Measurements from ENCODE around the gene ZNF655.

ZNF655 gene

DNA sequence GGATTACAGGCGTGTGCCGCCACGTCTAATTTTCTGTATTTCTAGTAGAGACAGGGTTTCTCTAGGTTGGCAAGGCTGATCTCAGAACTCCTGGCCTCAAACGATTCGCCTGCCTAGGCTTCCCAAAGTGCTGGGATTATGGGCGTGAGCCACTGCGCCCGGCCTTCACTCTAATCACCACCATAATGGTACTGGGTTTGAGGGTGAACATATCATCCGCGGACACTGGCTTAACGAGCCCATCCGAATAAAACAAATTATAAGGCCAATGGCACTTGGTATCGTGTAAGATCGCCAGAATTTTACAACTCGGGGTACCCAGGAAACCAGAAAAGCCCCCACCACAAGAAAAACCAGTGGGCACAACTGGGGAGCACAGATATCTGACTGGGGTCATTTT, 7.1 kb upstream of the ZNF655 start:
- DNase-seq (ENCODE audit: low read depth) = peak; percentile 27
- peak overlapping the region; percentile 99 for H3K4me3 ChIP-seq (ENCODE audit: low read depth, low read length)
- TF ChIP-seq, protein P1, sequence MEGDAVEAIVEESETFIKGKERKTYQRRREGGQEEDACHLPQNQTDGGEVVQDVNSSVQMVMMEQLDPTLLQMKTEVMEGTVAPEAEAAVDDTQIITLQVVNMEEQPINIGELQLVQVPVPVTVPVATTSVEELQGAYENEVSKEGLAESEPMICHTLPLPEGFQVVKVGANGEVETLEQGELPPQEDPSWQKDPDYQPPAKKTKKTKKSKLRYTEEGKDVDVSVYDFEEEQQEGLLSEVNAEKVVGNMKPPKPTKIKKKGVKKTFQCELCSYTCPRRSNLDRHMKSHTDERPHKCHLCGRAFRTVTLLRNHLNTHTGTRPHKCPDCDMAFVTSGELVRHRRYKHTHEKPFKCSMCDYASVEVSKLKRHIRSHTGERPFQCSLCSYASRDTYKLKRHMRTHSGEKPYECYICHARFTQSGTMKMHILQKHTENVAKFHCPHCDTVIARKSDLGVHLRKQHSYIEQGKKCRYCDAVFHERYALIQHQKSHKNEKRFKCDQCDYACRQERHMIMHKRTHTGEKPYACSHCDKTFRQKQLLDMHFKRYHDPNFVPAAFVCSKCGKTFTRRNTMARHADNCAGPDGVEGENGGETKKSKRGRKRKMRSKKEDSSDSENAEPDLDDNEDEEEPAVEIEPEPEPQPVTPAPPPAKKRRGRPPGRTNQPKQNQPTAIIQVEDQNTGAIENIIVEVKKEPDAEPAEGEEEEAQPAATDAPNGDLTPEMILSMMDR (conservative IDR thresholded peaks at IDR 0.05; ENCODE audit: low read depth, low read length) = no peak

DNA sequence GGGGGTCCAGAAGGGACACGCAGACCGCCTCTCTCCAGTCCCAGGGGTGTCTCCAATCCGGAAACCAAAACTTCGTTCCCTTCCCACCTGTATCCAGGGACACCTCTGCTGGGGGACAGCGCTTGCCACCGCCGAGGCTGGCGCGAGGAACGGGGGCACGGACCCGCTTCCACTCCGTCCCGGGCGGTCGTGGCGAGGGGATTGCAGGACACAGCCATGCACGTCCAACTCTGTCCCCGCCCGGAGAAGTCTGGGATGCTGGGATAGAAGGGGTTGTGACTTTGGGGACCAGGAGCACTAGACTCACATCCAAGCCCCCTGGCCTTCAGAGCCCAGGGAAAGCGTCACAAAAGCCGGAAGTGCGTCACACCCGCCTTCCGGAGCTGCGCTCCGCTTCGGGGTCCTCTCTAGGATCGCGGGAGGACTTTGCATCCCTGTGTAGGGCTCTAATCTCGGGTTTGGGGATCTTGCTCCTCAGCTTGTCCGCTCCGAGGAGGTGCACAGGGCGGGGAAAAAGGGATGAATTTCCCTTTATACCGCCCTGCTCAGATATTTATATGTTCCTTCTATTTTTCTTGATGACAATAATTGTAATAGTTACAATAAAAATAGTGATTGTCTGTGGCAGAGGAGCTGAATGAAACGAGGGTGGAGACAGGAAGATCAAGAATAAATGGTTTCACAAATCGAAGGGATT, 6.5 kb upstream of the ZNF655 start, which contains the start of gene FAM200A:
FAM200A (minus strand) TSS at position 348 of the 697 bp plus-strand sequence. CDS start 3,707 bp downstream, outside the sequence.
- TF ChIP-seq, protein P1 (conservative IDR thresholded peaks at IDR 0.05; ENCODE audit: low read depth, low read length) = no peak
- H3K4me3 ChIP-seq (ENCODE audit: low read depth, low read length) = peak within 1 kb of the TSS; percentile 99

GRCh38 chr7:99553039-99553438, 5.4 kb upstream of the ZNF655 start:
- TF ChIP-seq, protein P1 (conservative IDR thresholded peaks at IDR 0.05; ENCODE audit: low read depth, low read length) = no peak
- DNase-seq (ENCODE audit: low read depth) = no peak

More for the DNA sequence above, 6.5 kb upstream of the ZNF655 start, which contains the start of gene FAM200A:
- peak; percentile 92 for DNase-seq (ENCODE audit: low read depth)

GRCh38 chr7:99554939-99555338, 3.5 kb upstream of the ZNF655 start:
- H3K4me3 ChIP-seq (ENCODE audit: low read depth, low read length) = no peak overlapping the region
- DNase-seq (ENCODE audit: low read depth) = no peak
- TF ChIP-seq, protein P1 (conservative IDR thresholded peaks at IDR 0.05; ENCODE audit: low read depth, low read length) = no peak

More at GRCh38 chr7:99553039-99553438, 5.4 kb upstream of the ZNF655 start:
- no peak overlapping the region for H3K4me3 ChIP-seq (ENCODE audit: low read depth, low read length)

- no peak for DNase-seq (ENCODE audit: low read depth)
- H3K4me3 ChIP-seq (ENCODE audit: low read depth, low read length) = peak overlapping the region; percentile 93
- TF ChIP-seq, protein P1 (conservative IDR thresholded peaks at IDR 0.05; ENCODE audit: low read depth, low read length) = no peak
Observed at GRCh38 chr7:99557196-99557607, 1.2 kb upstream of the ZNF655 start.

DNA sequence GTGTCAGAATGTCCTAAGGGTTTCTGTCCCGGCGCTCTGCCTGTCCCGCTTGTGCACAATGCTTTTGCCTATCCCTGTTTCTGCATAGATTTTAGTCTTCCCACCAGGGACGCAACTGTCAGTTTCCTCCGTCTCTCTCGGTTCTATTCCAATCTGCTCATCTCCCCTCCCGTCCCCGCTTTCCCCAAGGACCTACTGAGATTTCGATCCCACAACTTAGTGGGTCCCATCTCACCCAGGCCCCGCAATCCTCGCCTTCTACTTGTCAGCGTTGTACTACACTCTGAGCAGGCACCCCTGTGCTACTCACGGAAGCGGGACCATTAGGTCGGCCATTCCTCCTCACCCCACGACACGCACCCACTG, 519 bp upstream of the ZNF655 start:
- H3K4me3 ChIP-seq (ENCODE audit: low read depth, low read length) = peak overlapping the region; percentile 93
- TF ChIP-seq, protein P1 (conservative IDR thresholded peaks at IDR 0.05; ENCODE audit: low read depth, low read length) = no peak
- no peak for DNase-seq (ENCODE audit: low read depth)

Measured in choroid plexus epithelial cell (primary cell).